Activated naive CD4-positive, alpha-beta T cell treated with anti-CD3 and anti-CD28 coated beads for 36 hours (primary cell): ENCODE results near the gene SF3B3. TPM values are rescaled to one million over a fixed set of nuclear protein-coding genes. Genes with fewer than 3 reads are reported as not detected.

Experiments
- CTCF ChIA-PET: fragments of 350-600 bp; sonication (Branson Sonifier 250); formaldehyde crosslinking; loops from one replicate; lab custom pipeline; 2021; ENCODE audit warnings: antibody characterized with exemption; lab: Charles Lee
- DNase-seq: peaks from one replicate; pipeline ENCODE4 v3.0.0-alpha.2; 2020
- H3K27ac Mint-ChIP-seq: one replicate; pipeline ENCODE4 v1.8.0; 2021; ENCODE audit warnings: mild to moderate bottlenecking, mixed read lengths
- H3K27me3 Mint-ChIP-seq: one replicate; pipeline ENCODE4 v1.8.0; 2021; ENCODE audit warnings: low read depth, mixed read lengths
- H3K36me3 Mint-ChIP-seq: one replicate; pipeline ENCODE4 v1.8.0; 2021; ENCODE audit warnings: low read depth, mixed read lengths
- H3K4me1 Mint-ChIP-seq: one replicate; pipeline ENCODE4 v1.8.0; 2021; ENCODE audit warnings: low read depth, mixed read lengths
- H3K4me3 Mint-ChIP-seq: one replicate; pipeline ENCODE4 v1.8.0; 2021; ENCODE audit warnings: mild to moderate bottlenecking, moderate library complexity, mixed read lengths
- H3K9me3 Mint-ChIP-seq: one replicate; pipeline ENCODE4 v1.8.0; 2021; ENCODE audit warnings: mixed read lengths
- intact Hi-C: fragments of 100-400 bp; cut with micrococcal nuclease; formaldehyde crosslinking; loops from one replicate; pipeline ENCODE4 v1.15.1; 2023
- total RNA-seq, 2 experiments: library from RNA; stranded (reverse); gene quantifications; one replicate each; pipeline ENCODE4 v1.2.3, GENCODE V29; 2021

Gene SF3B3
- total RNA-seq, 2 experiments from 2014 or later, result 397 to 416 TPM

- H3K36me3 Mint-ChIP-seq, result peaks cover 62% of the 10 kb centered on the region
- intact Hi-C loops, result no loop called here
- DNase-seq, result no peak
- H3K4me1 Mint-ChIP-seq, result peaks cover 22% of the 10 kb centered on the region
- H3K27me3 Mint-ChIP-seq, result no peaks in the 10 kb centered on the region
- peak overlapping the region; percentile 35 for H3K27ac Mint-ChIP-seq
- H3K4me3 Mint-ChIP-seq, result no peak overlapping the region
- CTCF ChIA-PET, result no interaction called here
- H3K9me3 Mint-ChIP-seq, result no peaks in the 10 kb centered on the region
Measured at GRCh38 chr16:70548936-70549335, 25.3 kb downstream of the SF3B3 start.

DNA sequence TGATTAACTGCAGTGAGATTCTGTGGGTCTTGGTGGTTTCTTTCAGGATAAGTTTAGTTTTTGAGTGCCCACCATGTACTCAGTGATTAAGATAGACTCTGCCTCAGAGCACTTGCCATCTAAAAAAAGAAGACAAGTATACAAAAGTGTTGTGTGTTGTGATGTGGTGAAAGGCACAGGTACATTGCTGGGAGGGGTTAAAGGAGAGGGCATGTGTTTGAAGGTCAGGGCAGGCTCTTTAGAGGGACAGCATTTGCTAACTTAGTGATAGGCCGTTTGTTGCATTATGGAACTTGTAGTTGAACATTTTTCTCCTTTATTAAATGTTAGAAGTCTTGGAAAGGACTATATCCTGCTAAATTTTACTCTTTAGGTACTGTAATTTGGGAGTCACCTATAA is 26.5 kb downstream of the SF3B3 start:
- no peak overlapping the region for H3K4me3 Mint-ChIP-seq
- peaks cover 64% of the 10 kb centered on the region for H3K36me3 Mint-ChIP-seq
- H3K27me3 Mint-ChIP-seq, result no peaks in the 10 kb centered on the region
- no peaks in the 10 kb centered on the region for H3K9me3 Mint-ChIP-seq
- intact Hi-C loops, result loop anchor here (5.0 kb wide), 1 partner anchor 283 kb away; no protein-coding TSS in a partner anchor
- no peak for DNase-seq
- peaks cover 22% of the 10 kb centered on the region for H3K4me1 Mint-ChIP-seq
- CTCF ChIA-PET, result interaction anchor here (1.1 kb wide), 1 partner anchor 21 kb away, joined by 3 read pairs; no protein-coding TSS in a partner anchor
- peak overlapping the region; percentile 5 for H3K27ac Mint-ChIP-seq

DNA sequence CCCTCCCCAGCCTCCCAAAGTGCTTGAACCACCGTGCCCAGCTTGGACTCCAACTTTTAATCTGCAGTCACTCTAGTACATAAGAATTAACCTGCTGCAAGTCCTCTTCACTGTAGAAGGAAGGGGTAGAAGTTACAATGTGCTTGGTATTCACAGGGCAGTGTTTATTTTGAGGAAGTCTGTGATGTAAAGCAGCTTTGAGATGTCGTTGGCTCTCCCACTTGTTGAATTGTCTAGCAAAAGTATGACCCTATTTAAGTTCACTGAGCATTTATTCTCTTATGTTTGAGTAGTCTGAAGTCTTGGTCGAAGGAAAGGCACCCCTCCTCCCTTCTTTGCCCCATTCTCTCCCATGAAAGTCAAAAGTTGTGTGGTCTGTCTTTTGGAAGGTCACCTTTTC is 28.2 kb downstream of the SF3B3 start:
- no peak overlapping the region for H3K27ac Mint-ChIP-seq
- H3K4me3 Mint-ChIP-seq, result no peak overlapping the region
- H3K4me1 Mint-ChIP-seq, result peaks cover 25% of the 10 kb centered on the region
- peaks cover 72% of the 10 kb centered on the region for H3K36me3 Mint-ChIP-seq
- CTCF ChIA-PET, result interaction anchor here (0.6 to 0.7 kb wide), 2 partner anchors 166 to 278 kb away, joined by 3 to 4 read pairs; no protein-coding TSS in a partner anchor
- no peaks in the 10 kb centered on the region for H3K27me3 Mint-ChIP-seq
- no peaks in the 10 kb centered on the region for H3K9me3 Mint-ChIP-seq
- no peak for DNase-seq
- intact Hi-C loops, result loop anchor here (5.0 kb wide), 1 partner anchor 284 kb away; no protein-coding TSS in a partner anchor

DNA sequence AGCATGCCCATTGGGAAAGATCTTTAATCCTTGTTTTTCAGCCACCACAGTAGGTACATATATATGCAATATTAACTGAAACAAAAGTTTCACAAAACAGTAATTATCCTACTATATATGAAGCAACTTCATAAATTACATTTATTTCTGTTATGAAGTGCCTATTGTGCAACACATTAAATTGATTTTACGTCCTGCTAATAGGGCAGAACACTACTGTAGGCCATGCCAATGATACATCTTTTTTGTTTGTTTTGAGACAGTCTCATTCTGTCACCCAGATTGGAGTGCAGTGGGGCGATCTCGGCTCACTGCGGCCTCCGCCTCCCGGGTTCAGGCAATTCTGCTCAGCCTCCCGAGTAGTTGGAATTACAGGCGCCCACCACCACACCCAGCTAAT is 29.1 kb downstream of the SF3B3 start:
- Mint-ChIP-seq H3K9me3 (no peaks in the 10 kb centered on the region), H3K36me3 (peaks cover 77% of the 10 kb centered on the region), H3K27ac (peak overlapping the region; percentile 37), H3K4me1 (peaks cover 25% of the 10 kb centered on the region), H3K27me3 (no peaks in the 10 kb centered on the region), H3K4me3 (no peak overlapping the region)
- DNase-seq, result no peak
- CTCF ChIA-PET, result no interaction called here
- intact Hi-C loops, result loop anchor here (5.0 kb wide), 1 partner anchor 285 kb away; no protein-coding TSS in a partner anchor

DNA sequence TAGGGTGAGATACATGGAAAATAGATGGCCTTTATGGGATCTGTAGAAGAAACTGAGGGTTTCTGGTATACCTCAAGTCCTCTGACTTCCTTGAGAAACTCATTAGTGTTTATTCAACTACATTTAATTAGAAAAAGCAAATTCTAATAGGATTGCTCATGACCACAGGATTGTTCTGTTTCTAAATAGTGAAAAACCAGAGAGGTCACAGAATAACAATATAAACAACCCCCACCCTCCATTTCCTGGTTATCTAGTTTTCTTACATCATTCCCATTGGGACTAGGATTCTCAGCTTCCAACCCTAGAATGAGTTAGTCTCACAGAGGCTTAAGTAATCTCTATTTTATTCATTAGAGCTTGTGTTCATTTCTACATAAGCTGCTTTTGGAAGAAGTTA is 30.0 kb downstream of the SF3B3 start:
- intact Hi-C loops, result loop anchor here (5.0 kb wide), 1 partner anchor 286 kb away; no protein-coding TSS in a partner anchor
- CTCF ChIA-PET, result no interaction called here
- Mint-ChIP-seq H3K27ac (peak overlapping the region; percentile 21), H3K9me3 (no peaks in the 10 kb centered on the region), H3K27me3 (no peaks in the 10 kb centered on the region), H3K4me1 (peaks cover 16% of the 10 kb centered on the region), H3K4me3 (no peak overlapping the region), H3K36me3 (peaks cover 73% of the 10 kb centered on the region)
- no peak for DNase-seq

DNA sequence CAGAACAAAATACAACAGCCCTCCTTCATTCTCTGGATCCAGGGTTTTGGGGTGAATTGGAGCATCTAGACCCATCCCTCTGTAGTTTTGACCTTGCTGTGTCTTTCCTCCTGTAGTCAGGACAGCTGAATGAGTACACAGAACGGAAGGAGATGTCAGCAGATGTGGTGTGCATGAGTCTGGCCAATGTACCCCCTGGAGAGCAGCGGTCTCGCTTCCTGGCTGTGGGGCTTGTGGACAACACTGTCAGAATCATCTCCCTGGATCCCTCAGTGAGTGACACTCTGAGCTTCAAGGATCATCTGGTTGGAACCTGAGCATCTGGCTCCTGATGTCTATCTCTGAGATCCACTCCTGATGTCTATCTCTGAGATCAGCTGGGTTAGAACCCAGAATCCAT is 32.4 kb downstream of the SF3B3 start:
- H3K4me3 Mint-ChIP-seq, result no peak overlapping the region
- no peaks in the 10 kb centered on the region for H3K9me3 Mint-ChIP-seq
- CTCF ChIA-PET, result no interaction called here
- no peak overlapping the region for H3K27ac Mint-ChIP-seq
- DNase-seq, result no peak
- peaks cover 66% of the 10 kb centered on the region for H3K36me3 Mint-ChIP-seq
- H3K27me3 Mint-ChIP-seq, result no peaks in the 10 kb centered on the region
- intact Hi-C loops, result no loop called here
- H3K4me1 Mint-ChIP-seq, result peaks cover 8% of the 10 kb centered on the region

DNA sequence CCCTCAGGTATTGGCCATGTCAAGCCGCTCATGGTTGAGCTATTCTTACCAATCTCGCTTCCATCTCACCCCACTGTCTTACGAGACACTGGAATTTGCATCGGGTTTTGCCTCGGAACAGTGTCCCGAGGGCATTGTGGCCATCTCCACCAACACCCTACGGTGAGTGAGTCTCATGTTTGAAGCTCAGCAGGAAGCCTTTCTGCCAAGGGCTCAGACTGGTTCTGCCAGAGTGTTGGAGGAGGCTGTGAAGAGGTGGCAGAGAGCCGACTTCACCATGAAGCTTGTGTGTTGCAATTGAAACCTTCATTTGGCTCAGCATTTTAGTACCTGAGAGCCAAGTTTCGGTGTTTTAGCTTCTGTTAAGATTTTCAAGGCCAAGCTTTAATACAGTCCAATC is 38.0 kb downstream of the SF3B3 start:
- DNase-seq, result no peak
- H3K9me3 Mint-ChIP-seq, result no peaks in the 10 kb centered on the region
- no peaks in the 10 kb centered on the region for H3K27me3 Mint-ChIP-seq
- no peak overlapping the region for H3K4me3 Mint-ChIP-seq
- intact Hi-C loops, result loop anchor here (5.0 kb wide), 1 partner anchor 34 kb away; no protein-coding TSS in a partner anchor
- peaks cover 3% of the 10 kb centered on the region for H3K4me1 Mint-ChIP-seq
- CTCF ChIA-PET, result interaction anchor here (0.6 kb wide), 1 partner anchor 123 kb away, joined by 3 read pairs; no protein-coding TSS in a partner anchor
- H3K36me3 Mint-ChIP-seq, result peaks cover 63% of the 10 kb centered on the region
- H3K27ac Mint-ChIP-seq, result peak overlapping the region; percentile 2

GRCh38 chr16:70563636-70564035 is 40.0 kb downstream of the SF3B3 start:
- intact Hi-C loops, result loop anchor here (5.0 kb wide), 1 partner anchor 36 kb away; no protein-coding TSS in a partner anchor
- Mint-ChIP-seq H3K36me3 (peaks cover 63% of the 10 kb centered on the region), H3K9me3 (no peaks in the 10 kb centered on the region), H3K4me1 (no peaks in the 10 kb centered on the region), H3K27me3 (no peaks in the 10 kb centered on the region), H3K27ac (no peak overlapping the region), H3K4me3 (no peak overlapping the region)
- no peak for DNase-seq
- CTCF ChIA-PET, result interaction anchor here (1.5 kb wide), 1 partner anchor 13 kb away, joined by 3 read pairs; no protein-coding TSS in a partner anchor

- H3K36me3 Mint-ChIP-seq, result peaks cover 73% of the 10 kb centered on the region
- no peaks in the 10 kb centered on the region for H3K9me3 Mint-ChIP-seq
- intact Hi-C loops, result no loop called here
- H3K4me1 Mint-ChIP-seq, result peaks cover 3% of the 10 kb centered on the region
- peak overlapping the region; percentile 41 for H3K27ac Mint-ChIP-seq
- H3K4me3 Mint-ChIP-seq, result no peak overlapping the region
- no peak for DNase-seq
- H3K27me3 Mint-ChIP-seq, result no peaks in the 10 kb centered on the region
- CTCF ChIA-PET, result interaction anchor here (0.5 to 1.7 kb wide), 3 partner anchors 88 to 1318 kb away, joined by 3 to 4 read pairs (median 3); no protein-coding TSS in a partner anchor
Measured at GRCh38 chr16:70565053-70565452, 41.4 kb downstream of the SF3B3 start.

GRCh38 chr16:70568601-70569237 is 45.1 kb downstream of the SF3B3 start:
- Mint-ChIP-seq H3K36me3 (peaks cover 79% of the 10 kb centered on the region), H3K27me3 (no peaks in the 10 kb centered on the region), H3K27ac (peak overlapping the region; percentile 24), H3K4me1 (peaks cover 16% of the 10 kb centered on the region), H3K4me3 (no peak overlapping the region), H3K9me3 (no peaks in the 10 kb centered on the region)
- CTCF ChIA-PET, result interaction anchor here (0.5 to 1.3 kb wide), 3 partner anchors 31 to 197 kb away, joined by 3 to 4 read pairs (median 3); no protein-coding TSS in a partner anchor
- DNase-seq, result no peak
- intact Hi-C loops, result no loop called here

DNA sequence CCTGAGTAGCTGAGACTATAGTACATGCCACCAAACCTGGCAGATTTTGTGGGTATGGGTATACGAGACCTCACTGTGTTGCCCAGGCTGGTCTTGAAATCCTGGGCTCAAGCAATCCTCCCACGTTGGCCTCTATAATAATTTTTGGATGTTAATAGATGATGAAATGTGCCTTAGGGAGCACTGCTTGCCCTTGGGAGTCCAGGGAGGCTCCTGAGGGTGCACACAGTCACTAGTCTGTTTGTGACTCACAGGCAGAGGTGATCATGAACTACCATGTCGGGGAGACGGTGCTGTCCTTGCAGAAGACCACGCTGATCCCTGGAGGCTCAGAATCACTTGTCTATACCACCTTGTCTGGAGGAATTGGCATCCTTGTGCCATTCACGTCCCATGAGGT is 46.1 kb downstream of the SF3B3 start:
- Mint-ChIP-seq H3K9me3 (no peaks in the 10 kb centered on the region), H3K27ac (no peak overlapping the region), H3K36me3 (peaks cover 76% of the 10 kb centered on the region), H3K27me3 (no peaks in the 10 kb centered on the region), H3K4me3 (no peak overlapping the region), H3K4me1 (peaks cover 20% of the 10 kb centered on the region)
- no peak for DNase-seq
- intact Hi-C loops, result no loop called here
- CTCF ChIA-PET, result interaction anchor here (1.3 kb wide), 1 partner anchor 84 kb away, joined by 4 read pairs; no protein-coding TSS in a partner anchor

GRCh38 chr16:70570967-70571570 is 47.5 kb downstream of the SF3B3 start:
- no peak for DNase-seq
- CTCF ChIA-PET, result no interaction called here
- intact Hi-C loops, result no loop called here
- no peaks in the 10 kb centered on the region for H3K9me3 Mint-ChIP-seq
- H3K27ac Mint-ChIP-seq, result peak overlapping the region; percentile 40
- peaks cover 26% of the 10 kb centered on the region for H3K4me1 Mint-ChIP-seq
- H3K36me3 Mint-ChIP-seq, result peaks cover 68% of the 10 kb centered on the region
- H3K4me3 Mint-ChIP-seq, result no peak overlapping the region
- no peaks in the 10 kb centered on the region for H3K27me3 Mint-ChIP-seq
